ENCODE data around the gene PLD4. TPM values are rescaled to one million over a fixed set of nuclear protein-coding genes. Genes with fewer than 3 reads are reported as not detected.

PLD4 gene
- total RNA-seq, 4 donors from 2014 or later, result under 0.01 to 1.3 TPM; not detected in 2

DNA sequence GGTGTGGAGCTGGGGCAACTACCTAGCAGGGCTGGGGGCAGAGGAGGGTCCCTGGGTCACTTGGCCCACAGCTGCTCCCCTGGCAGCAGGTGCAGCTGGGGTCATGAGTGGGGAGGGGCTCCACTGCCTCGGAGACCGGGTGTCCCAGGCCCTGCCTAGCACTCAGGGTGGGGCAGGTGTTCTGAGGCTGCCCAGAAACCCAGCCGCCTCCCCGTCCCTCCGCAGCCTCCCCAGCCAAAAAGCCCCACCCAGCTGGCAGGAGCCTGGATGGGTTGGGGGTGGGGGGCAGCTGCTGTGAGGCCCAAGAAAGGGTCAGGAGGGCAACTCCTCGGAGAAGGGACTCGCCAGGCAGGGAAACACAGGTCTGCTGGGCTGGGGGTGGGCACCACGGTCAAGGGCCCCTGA lies 42.3 kb downstream of the PLD4 start:
- TF ChIP-seq, protein P1, sequence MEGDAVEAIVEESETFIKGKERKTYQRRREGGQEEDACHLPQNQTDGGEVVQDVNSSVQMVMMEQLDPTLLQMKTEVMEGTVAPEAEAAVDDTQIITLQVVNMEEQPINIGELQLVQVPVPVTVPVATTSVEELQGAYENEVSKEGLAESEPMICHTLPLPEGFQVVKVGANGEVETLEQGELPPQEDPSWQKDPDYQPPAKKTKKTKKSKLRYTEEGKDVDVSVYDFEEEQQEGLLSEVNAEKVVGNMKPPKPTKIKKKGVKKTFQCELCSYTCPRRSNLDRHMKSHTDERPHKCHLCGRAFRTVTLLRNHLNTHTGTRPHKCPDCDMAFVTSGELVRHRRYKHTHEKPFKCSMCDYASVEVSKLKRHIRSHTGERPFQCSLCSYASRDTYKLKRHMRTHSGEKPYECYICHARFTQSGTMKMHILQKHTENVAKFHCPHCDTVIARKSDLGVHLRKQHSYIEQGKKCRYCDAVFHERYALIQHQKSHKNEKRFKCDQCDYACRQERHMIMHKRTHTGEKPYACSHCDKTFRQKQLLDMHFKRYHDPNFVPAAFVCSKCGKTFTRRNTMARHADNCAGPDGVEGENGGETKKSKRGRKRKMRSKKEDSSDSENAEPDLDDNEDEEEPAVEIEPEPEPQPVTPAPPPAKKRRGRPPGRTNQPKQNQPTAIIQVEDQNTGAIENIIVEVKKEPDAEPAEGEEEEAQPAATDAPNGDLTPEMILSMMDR (IDR thresholded peaks at IDR 0.05; ENCODE audit: low read depth), result no peak

DNA sequence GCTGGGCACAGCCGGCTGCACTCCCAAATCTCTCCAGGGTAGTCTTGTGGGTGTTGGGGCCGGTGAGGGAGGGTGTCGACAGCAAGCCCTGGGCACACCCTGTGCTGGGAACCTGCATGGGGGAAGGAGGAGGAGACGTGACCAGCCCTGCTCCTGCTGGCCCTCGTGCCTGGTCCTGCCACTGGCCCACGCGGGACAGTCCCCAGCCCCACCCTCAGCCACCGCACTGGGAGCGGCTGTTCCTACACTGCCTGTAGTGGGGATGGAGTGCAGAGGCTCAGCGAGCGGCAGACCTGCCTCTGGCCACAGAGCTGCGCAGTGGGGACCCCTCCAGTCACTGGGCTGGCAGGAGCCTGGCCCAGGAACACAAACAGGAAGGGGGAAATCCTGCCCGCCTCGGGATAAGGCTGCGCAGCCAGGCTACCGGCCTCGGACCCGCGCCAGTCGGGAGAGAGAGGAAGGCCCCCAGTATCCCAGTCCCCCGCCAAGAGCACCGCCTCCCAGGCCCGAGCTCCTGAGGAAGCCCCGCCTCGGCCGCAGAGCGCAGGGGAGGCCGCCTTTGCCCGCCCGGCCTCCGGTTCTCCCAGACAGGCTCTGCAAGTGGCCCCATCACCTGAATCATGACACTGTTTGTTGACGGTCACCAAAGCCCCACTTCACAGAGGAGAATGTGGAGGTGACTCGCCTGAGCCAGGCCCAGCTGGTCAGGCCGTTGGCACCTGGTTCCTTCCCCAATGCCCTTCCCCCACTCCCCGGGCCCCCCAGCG lies 42.9 kb downstream of the PLD4 start:
- TF ChIP-seq, protein P1 (IDR thresholded peaks at IDR 0.05; ENCODE audit: low read depth), result no peak

DNA sequence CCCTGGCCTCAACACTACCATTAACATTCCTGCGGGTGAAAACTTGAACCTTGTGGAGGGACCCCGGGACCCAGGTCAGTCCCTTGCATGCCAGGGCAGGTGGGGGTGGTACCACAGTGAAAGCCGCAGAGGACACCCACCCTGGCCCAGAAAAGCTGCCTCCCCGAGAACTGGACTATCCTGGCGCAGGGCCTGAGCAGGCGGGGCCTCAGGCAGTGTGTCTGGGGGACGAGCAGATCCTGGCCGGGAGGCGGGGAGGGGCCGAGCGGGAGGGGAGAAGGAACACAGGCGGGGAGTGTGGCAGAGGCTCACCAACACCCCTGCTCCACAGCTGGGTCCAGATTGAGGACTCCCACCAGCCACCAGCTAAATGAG lies 43.5 kb downstream of the PLD4 start:
- TF ChIP-seq, protein P1 (IDR thresholded peaks at IDR 0.05; ENCODE audit: low read depth), result no peak

DNA sequence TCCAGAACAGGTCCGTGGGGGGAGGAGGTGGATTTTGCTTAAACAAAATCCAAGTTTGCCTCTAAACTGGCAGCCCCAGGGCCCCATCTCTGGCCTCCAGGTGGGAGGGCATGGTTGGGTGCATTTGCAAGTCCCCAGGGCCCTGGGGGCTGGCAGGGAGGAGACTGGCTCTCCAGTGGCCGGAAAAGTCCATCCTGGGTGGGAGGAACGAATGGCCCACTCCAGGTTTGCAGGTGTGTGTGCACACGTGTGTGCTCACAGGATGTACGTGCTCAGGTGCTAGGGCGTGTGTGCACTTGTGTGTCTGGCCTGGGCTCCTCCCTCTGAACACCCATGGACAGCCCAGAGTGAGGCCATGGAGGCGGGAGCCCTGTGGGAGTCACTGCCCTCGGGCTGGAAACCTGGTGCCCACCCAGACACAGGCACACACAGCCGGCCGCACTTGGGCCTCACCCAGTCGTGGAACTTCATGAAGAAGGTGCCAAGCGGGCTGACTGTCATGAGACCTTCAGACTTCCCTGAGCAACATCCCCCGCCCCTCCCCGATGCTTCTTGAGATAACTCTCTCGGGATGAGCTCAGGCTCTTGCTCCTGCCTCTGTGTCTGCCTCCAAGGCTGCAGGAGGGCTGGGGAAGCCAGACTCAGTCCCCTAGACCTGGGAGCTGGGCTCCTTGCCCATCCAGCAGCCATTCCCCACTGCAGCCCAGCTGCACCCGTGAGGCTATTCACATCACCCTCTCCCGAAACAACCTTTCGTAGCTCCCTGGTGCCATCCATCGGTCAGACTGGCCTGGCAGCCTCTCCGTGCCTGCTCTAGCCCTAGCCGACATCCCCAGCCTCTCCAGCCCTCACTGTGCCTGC lies 44.1 kb downstream of the PLD4 start:
- TF ChIP-seq, protein P1 (IDR thresholded peaks at IDR 0.05; ENCODE audit: low read depth), result no peak

DNA sequence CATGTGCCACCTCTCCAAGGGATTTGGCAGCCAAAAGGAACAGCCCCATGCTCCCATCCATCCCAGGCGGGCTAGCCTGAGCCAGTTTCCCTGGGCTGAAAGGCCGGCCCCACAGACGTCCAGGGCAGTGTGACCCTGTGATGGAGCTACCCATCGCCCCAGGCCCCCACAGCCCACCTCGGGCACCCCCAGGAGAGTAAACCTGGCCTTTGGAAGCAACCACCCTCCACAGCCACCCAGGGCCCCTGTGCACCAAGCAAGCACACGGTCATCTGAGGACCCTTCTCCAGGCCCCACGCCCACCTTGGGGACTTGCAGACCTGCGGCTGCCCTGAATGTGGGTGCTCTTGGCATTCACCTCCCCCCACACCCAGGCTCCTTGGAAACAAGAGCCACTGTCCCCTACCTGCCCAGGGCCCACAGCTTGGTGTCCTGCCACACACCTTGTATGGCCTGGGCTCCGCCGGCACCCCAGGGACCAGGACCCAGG lies 45.1 kb downstream of the PLD4 start:
- TF ChIP-seq, protein P1 (IDR thresholded peaks at IDR 0.05; ENCODE audit: low read depth), result no peak

DNA sequence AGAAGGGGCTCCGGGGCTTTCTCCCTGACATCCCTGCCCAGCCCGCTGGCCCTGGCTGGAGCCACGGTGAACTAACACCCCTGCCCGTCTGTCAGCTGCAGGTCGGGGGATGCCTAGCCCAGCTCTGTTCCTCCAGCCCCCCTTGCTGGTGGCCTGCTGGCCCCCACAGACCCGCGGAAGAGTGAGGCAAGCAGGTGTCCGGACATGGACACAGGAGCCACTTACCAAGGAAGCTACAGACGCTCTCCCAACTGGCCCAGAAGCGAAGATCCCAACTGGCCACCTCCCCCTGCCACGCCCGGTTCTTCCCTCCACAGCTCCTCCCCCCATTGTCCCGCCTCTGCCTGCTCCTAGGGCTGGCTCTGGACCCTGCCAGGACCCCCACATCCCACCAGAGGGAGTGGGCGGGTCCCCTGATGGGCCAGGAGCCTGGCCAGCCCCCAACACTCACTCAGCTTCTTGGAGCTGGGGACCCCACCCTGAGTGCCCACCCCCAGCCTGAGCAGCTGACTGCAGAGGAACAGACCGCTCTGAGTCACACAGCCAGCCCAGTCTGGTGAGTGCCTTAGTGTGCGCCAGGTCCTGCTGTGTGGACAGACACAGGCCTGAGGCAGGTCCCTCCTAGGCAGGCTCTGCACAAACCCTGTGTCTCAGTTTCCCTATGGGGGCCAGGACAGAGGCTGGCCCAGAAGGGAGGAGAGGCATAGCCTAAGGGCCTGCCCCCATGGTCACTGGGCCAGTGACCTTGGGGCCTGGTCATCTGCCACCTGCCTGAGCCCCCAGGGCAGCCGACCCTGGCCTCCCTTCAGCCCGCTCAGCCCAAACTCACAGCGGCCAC lies 45.8 kb downstream of the PLD4 start:
- TF ChIP-seq, protein P1 (IDR thresholded peaks at IDR 0.05; ENCODE audit: low read depth), result no peak

Data from subcutaneous adipose tissue (tissue), 4 donors.